ENCODE measurements around the gene ZNF638.

GRCh38 chr2:71340176-71340575 is 8.6 kb downstream of the ZNF638 start:
- TF ChIP-seq YY1 (IDR thresholded peaks at IDR 0.05; ENCODE audit: insufficient read depth, insufficient read length), result no peak
- TF ChIP-seq ZNF274 (IDR thresholded peaks at IDR 0.05; ENCODE audit: low read depth, low read length), result no peak

Measured in NT2/D1 (cell line).